Skeletal muscle tissue (tissue), 4 donors: ENCODE measurements around the gene SNPH. TPM values are rescaled to one million over a fixed set of nuclear protein-coding genes. Genes with fewer than 3 reads are reported as not detected.
"Not testable (repeated sequence)": the region's sequence is repeated elsewhere in the genome, so short reads cannot be mapped to it uniquely, and the experiment has no call there.

Source experiments
- H3K27ac ChIP-seq: one replicate; pipeline ENCODE4 v1.7.0; 2013; ENCODE audit warnings: mild to moderate bottlenecking, low read depth, low read length, inconsistent platforms
- H3K27me3 ChIP-seq, 3 donors: one replicate each; pipeline ENCODE4 v1.7.0; 2013; ENCODE audit warnings: low read length in 3 of 3; ENCODE audit not compliant: control insufficient read depth in 3 of 3, insufficient read depth in 3 of 3
- H3K36me3 ChIP-seq, 3 donors: one replicate each; pipeline ENCODE4 v1.7.0; 2013; ENCODE audit warnings: low read length in 3 of 3; ENCODE audit not compliant: control insufficient read depth in 3 of 3, insufficient read depth in 3 of 3
- H3K4me1 ChIP-seq, 3 donors: one replicate each; pipeline ENCODE4 v1.7.0; 2013; ENCODE audit warnings: low read length in 3 of 3, mild to moderate bottlenecking in 3 of 3; ENCODE audit not compliant: control insufficient read depth in 3 of 3, insufficient read depth in 3 of 3
- H3K4me3 ChIP-seq, 3 donors: one replicate each; pipeline ENCODE4 v1.7.0; 2013; ENCODE audit warnings: low read length in 3 of 3
- H3K9ac ChIP-seq, 3 donors: one replicate each; pipeline ENCODE4 v1.7.0; 2013; ENCODE audit warnings: low read length in 3 of 3, mild to moderate bottlenecking in 3 of 3, moderate library complexity in 2 of 3, low read depth in 1 of 3
- H3K9me3 ChIP-seq, 3 donors: one replicate each; pipeline ENCODE4 v1.7.0; 2013; ENCODE audit warnings: low read length in 3 of 3; ENCODE audit not compliant: control insufficient read depth in 3 of 3
- total RNA-seq: library from RNA; depleted of rRNA; stranded (reverse); fragments of >200 nt; gene quantifications from one replicate; pipeline ENCODE4 v1.2.3, GENCODE V29; 2014
- donor health status: Osteomylitis.

Gene SNPH
- 3.7 TPM for total RNA-seq

DNA sequence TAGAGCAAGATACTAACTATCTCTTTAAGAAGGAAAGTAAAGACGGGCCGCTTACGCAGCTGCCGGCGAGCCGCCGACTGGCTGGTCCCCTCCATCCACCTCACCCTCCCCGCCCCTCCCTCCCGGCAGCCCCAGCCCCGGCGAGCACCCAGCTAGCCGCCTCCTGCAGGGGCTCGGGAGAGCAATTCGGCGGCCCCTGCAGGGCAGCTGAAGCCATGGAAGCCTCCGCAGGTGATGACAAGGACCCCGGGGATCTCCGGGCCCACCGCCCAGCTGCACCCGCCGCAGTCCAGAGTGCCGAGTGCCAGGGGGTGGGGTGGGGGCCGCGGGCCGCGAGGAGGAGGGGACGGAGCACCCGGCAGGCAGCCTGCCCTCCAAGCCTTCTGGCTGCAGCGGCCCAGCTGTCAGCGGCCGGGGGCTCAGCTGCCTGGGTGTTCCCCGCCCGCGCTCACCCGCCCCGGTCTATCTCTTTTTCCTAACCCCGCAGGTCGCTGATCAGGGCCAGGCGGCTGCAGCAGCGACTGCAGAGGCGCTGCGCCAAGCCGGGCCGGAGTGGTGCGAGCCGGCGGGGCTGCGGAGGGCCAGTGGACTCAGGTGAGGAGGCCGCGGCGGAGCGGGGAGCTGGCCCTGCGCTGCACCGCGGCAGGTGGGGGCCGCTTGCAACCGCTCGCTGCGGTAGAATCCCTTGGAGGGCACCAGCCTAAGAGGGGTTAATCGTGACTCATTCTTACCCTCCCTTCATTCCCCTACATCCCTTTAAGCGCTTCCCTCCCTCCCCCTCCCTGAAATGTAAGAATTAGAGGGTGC is at the start of gene SNPH:
SNPH (plus strand) TSS at position 128 of the 807 bp plus-strand sequence. CDS start 29,946 bp downstream, outside the sequence.
- peaks cover 0 to 12% (median 8%) of the 10 kb centered on the region in 3 donors for H3K4me1 ChIP-seq
- no peaks in the 10 kb centered on the region for H3K27me3 ChIP-seq
- peak within 1 kb of the TSS; percentile 73 to 77 (median 75) for H3K4me3 ChIP-seq
- H3K9ac ChIP-seq: peak within 1 kb of the TSS; percentile 62 to 77 (median 64)
- no peaks in the 10 kb centered on the region for H3K36me3 ChIP-seq
- no peaks in the 10 kb centered on the region for H3K9me3 ChIP-seq
- no peak within 1 kb of the TSS for H3K27ac ChIP-seq

DNA sequence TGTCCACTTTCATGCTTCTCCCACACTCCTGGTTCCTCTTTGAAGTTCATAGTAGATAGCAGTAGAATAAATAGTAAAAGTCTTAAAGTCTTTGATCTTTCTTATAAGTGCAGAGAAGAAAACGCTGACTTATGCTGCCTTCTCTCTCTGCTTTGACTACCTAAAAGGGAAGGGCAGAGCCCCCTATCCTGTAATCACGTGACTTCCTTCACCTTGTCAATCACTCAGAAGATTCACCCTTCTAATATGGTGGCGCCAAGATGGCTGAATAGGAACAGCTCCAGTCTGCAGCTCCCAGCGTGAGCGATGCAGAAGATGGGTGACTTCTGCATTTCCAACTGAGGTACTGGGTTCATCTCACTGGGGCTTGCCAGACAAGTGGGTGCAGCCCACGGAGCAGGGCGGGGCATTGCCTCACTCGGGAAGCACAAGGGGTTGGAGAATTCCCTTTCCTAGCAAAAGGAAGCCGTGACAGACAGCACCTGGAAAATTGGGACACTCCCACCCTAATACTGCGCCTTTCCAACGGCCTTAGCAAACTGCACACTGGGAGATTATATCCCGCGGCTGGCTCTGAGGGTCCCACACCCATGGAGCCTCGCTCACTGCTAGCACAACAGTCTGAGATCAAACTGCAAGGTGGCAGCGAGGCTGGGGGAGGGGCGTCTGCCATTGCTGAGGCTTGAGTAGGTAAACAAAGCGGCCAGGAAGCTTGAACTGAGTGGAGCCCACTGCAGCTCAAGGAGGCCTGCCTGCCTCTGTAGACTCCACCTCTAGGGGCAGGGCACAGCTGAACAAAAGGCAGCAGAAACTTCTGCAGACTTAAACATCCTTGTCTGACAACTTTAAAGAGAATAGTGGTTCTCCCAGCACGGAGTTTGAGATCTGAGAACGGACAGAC is 49.3 kb upstream of the SNPH start:
- H3K4me3 ChIP-seq, H3K27ac ChIP-seq, H3K27me3 ChIP-seq, H3K4me1 ChIP-seq, H3K36me3 ChIP-seq, H3K9ac ChIP-seq, H3K9me3 ChIP-seq: not testable (repeated sequence)

DNA sequence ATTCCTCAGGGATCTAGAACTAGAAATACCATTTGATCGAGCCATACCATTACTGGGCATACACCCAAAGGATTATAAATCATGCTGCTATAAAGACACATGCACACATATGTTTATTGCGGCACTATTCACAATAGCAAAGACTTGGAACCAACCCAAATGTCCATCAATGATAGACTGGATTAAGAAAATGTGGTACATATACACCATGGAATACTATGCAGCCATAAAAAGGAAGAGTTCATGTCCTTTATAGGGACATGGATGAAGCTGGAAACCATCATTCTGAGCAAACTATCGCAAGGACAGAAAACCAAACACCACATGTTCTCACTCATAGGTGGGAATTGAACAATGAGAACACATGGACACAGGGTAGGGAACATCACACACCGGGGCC is 43.3 kb upstream of the SNPH start:
- H3K27me3 ChIP-seq, H3K9ac ChIP-seq, H3K27ac ChIP-seq, H3K9me3 ChIP-seq, H3K36me3 ChIP-seq, H3K4me3 ChIP-seq: not testable (repeated sequence)
- H3K4me1 ChIP-seq: peaks cover 3 to 10% (median 7%) of the 10 kb centered on the region in 3 donors

DNA sequence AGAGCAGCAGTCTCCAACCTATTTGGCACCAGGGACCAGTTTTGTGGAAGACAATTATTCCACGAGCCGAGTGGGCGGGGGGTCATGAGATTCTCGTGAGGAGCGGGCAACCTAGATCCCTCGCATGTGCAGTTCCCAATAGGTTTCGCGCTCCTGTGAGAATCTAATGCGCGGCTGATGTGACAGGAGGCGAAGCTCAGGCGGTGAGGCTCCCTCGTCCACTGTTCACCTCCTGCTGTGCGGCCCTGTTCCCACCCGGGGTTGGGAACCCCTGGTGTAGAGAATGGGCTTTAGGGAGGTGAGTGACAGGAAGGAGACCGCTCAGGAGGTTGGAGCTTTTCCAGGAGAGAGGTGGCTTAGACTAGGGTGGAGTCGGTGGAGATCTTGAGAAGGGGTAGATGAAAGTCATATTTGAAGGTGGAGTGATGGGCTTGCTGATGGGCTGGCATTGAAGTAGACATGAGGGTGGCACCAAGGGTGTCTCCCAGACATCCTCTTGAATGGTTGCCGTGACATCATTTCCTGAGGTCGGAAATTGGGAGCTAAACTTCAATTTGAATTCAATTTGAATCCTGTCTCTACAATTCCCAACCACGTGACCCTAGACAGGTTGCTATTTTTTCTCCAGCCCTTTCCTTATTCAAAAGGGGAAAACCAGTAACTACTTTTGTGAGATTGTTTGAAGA is 41.7 kb upstream of the SNPH start:
- H3K9me3 ChIP-seq: no peaks in the 10 kb centered on the region
- H3K36me3 ChIP-seq: no peaks in the 10 kb centered on the region
- peaks cover 0 to 9% (median 7%) of the 10 kb centered on the region in 3 donors for H3K27me3 ChIP-seq
- H3K4me1 ChIP-seq: peaks cover 3 to 10% (median 7%) of the 10 kb centered on the region in 3 donors
- H3K27ac ChIP-seq: no peak overlapping the region
- H3K4me3 ChIP-seq: no peak overlapping the region
- H3K9ac ChIP-seq: no peak overlapping the region

GRCh38 chr20:1225263-1225782 is 40.8 kb upstream of the SNPH start:
- Histone ChIP-seq H3K4me3 (peak overlapping the region in 2 of 3 donors; percentile 64 to 65), H3K27me3 (peaks cover 0 to 13% (median 9%) of the 10 kb centered on the region in 3 donors), H3K4me1 (peaks cover 3 to 10% (median 7%) of the 10 kb centered on the region in 3 donors), H3K9me3 (no peaks in the 10 kb centered on the region), H3K27ac (no peak overlapping the region), H3K9ac (no peak overlapping the region), H3K36me3 (no peaks in the 10 kb centered on the region)

DNA sequence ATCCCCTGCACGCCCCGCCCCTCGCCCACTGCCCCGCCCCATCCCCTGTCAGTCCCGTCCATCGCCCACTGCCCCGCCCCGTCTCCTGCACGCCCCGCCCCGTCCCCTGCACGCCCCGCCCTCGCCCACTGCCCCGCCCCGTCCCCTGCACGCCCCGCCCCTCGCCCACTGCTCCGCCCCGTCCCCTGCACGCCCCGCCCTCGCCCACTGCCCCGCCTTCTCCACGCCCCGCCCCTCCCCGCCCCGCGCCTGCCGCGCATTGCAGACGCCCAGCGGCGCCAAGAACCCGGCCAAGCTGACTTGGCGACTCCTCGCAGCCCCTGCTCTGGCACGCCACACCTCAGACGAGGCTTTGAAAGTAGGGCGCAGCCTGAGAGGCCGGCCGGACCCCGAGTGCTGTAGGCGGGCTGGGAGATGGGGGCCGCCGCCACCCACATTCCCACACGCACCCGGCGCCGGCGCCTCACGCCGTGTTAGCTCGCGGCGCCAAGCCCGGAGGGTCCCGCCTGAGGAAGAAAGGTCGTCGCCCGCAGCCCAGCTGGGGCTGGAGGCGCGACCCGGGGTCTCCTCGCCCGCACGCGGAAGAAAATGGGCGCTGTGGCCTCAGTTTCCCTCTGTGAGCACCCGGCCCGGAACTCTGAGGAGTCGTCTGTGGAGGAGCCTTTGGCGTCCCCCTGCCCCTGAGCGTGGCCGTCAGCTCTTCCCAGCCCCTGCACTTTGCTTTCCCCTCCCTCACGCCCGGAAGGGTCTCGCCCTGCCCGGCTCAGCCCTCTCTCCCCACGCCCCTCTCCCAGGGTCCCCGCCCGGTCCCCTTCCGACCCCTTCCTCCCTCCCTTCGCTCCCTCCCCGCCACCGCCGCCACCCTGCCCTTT is 40.1 kb upstream of the SNPH start, which contains the start of gene RAD21L1:
RAD21L1 (plus strand) TSS at position 262 of the 872 bp plus-strand sequence. CDS start 2,410 bp downstream, outside the sequence.
- peak within 1 kb of the TSS; percentile 33 to 66 (median 65) for H3K9ac ChIP-seq

GRCh38 chr20:1229541-1229940 is 36.6 kb upstream of the SNPH start:
- peaks cover 0 to 13% (median 9%) of the 10 kb centered on the region in 3 donors for H3K27me3 ChIP-seq
- H3K9ac ChIP-seq: no peak overlapping the region
- H3K4me3 ChIP-seq: no peak overlapping the region
- H3K36me3 ChIP-seq: no peaks in the 10 kb centered on the region
- no peaks in the 10 kb centered on the region for H3K9me3 ChIP-seq
- H3K27ac ChIP-seq: no peak overlapping the region
- peaks cover 3 to 10% (median 7%) of the 10 kb centered on the region in 3 donors for H3K4me1 ChIP-seq

More for the DNA sequence above, 40.1 kb upstream of the SNPH start, which contains the start of gene RAD21L1:
- H3K9me3 ChIP-seq: no peaks in the 10 kb centered on the region
- H3K27me3 ChIP-seq: peaks cover 0 to 13% (median 9%) of the 10 kb centered on the region in 3 donors
- H3K36me3 ChIP-seq: no peaks in the 10 kb centered on the region
- H3K4me1 ChIP-seq: peaks cover 3 to 10% (median 7%) of the 10 kb centered on the region in 3 donors
- H3K4me3 ChIP-seq: peak within 1 kb of the TSS; percentile 51 to 73 (median 68)
- H3K27ac ChIP-seq: no peak within 1 kb of the TSS

DNA sequence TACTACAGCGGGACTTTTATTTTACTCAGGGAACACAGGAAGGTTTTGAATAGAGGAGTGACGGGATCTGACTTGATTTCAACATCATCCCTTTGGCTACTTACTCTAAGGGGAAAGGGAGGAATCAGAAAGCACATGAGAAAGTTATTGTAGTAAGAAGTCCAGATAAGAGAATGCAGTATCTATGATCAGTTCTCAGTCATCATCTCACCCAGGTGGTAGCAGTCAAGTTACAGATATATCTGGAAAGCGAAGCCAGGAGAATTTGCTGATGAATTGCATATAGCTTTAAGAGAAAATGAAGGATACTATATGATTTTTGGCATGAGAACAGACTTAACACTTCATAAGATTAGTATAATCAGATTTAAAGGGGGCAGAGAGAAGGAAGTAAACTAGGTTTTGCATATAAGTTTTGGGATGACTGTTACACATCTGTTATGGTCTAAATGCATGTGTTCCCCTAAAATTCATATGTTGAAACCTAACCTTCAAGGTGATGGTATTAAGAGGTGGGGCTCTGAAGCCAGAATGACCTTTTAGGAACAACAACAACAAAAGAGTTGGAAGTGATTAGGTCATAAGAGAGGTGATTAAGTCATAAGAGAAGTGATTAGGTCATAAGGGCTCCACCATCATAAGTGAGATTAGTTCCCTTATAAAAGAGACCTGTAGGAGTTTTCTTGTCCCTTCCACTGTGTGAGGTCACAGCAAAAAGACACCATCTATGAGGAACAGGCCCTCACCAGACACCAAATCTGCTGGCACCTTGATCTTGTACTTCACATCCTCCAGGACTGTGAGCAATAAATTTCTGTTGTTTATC is 33.6 kb upstream of the SNPH start:
- no peak overlapping the region for H3K9ac ChIP-seq
- no peak overlapping the region for H3K27ac ChIP-seq
- H3K27me3 ChIP-seq: peaks cover 0 to 7% (median 4%) of the 10 kb centered on the region in 3 donors
- no peaks in the 10 kb centered on the region for H3K9me3 ChIP-seq
- H3K36me3 ChIP-seq: no peaks in the 10 kb centered on the region
- H3K4me1 ChIP-seq: no peaks in the 10 kb centered on the region
- no peak overlapping the region for H3K4me3 ChIP-seq
